Breast epithelium (tissue), 3 donors: ENCODE data around the gene PLCB2.

Experiments
- CTCF ChIP-seq, 3 donors: fragments of 450-650 bp; IDR thresholded peaks; one replicate each; pipeline ENCODE4 v1.5.1; 2016 to 2017; ENCODE audit warnings: antibody characterized with exemption in 3 of 3, mild to moderate bottlenecking in 3 of 3, moderate library complexity in 3 of 3
- POLR2AphosphoS5 ChIP-seq, 3 donors: sonication (generic); formaldehyde crosslinking; IDR thresholded peaks; one replicate each; pipeline ENCODE4 v1.6.1; 2017; ENCODE audit warnings: antibody characterized with exemption in 3 of 3

- no peak for TF ChIP-seq CTCF (IDR thresholded peaks at IDR 0.05)
- TF ChIP-seq POLR2AphosphoS5 (IDR thresholded peaks at IDR 0.05) = peak in 1 of 3 donors; percentile 59
Observed at GRCh38 chr15:40338921-40339620, 31.3 kb upstream of the PLCB2 start.
